Measurements from ENCODE around the gene STRBP.

- no peak for TF ChIP-seq POLR2AphosphoS5 (IDR thresholded peaks at IDR 0.05; ENCODE audit: low read depth)
- TF ChIP-seq, protein P1, sequence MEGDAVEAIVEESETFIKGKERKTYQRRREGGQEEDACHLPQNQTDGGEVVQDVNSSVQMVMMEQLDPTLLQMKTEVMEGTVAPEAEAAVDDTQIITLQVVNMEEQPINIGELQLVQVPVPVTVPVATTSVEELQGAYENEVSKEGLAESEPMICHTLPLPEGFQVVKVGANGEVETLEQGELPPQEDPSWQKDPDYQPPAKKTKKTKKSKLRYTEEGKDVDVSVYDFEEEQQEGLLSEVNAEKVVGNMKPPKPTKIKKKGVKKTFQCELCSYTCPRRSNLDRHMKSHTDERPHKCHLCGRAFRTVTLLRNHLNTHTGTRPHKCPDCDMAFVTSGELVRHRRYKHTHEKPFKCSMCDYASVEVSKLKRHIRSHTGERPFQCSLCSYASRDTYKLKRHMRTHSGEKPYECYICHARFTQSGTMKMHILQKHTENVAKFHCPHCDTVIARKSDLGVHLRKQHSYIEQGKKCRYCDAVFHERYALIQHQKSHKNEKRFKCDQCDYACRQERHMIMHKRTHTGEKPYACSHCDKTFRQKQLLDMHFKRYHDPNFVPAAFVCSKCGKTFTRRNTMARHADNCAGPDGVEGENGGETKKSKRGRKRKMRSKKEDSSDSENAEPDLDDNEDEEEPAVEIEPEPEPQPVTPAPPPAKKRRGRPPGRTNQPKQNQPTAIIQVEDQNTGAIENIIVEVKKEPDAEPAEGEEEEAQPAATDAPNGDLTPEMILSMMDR (IDR thresholded peaks at IDR 0.05; ENCODE audit: insufficient read depth, low read length), result no peak
Measured at GRCh38 chr9:123175854-123176629, 92.3 kb downstream of the STRBP start.

All from HL-60 (cell line).